ENCODE results near the gene TUBB4B.

DNA sequence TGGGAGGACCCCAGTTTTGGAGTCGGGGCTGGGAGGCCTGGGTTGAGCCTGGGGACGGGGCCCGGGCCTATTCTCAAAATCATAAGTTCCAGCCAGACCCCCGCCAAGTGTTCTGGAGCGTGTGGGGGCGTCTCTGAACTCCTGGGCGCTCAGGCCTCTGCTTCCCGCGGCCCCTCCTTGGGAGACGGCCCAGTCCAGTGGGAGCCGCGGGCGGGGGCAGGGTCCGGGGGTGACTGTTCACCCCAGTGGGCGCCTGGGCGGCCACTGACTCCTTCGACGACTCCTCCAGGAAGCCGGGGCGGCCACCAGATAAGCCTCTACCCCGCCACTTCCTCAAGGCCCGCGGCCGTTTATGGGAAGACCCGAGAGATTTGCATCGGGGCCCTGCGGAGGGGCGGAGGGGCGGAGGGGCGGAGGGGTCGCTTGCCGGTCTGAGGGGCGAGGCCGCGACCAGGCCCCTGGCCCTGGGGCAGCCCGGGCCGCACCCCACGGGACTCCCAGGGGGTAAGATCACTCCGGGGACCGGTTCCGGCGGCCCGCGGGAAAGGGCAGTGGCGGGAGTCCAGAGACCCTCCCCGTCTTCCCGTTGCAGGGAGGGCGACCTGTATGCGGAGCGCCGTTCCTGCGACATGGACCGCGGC is 37.1 kb downstream of the TUBB4B start:
- TF ChIP-seq, protein P1, sequence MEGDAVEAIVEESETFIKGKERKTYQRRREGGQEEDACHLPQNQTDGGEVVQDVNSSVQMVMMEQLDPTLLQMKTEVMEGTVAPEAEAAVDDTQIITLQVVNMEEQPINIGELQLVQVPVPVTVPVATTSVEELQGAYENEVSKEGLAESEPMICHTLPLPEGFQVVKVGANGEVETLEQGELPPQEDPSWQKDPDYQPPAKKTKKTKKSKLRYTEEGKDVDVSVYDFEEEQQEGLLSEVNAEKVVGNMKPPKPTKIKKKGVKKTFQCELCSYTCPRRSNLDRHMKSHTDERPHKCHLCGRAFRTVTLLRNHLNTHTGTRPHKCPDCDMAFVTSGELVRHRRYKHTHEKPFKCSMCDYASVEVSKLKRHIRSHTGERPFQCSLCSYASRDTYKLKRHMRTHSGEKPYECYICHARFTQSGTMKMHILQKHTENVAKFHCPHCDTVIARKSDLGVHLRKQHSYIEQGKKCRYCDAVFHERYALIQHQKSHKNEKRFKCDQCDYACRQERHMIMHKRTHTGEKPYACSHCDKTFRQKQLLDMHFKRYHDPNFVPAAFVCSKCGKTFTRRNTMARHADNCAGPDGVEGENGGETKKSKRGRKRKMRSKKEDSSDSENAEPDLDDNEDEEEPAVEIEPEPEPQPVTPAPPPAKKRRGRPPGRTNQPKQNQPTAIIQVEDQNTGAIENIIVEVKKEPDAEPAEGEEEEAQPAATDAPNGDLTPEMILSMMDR (IDR thresholded peaks at IDR 0.05; ENCODE audit: insufficient read depth, low read length, poor library complexity, severe bottlenecking), result no peak
- TF ChIP-seq EZH2phosphoT487 (conservative IDR thresholded peaks at IDR 0.05; ENCODE audit: low read length), result no peak
